Measurements from ENCODE around the gene CEP131.
"Not testable (repeated sequence)": the region's sequence is repeated elsewhere in the genome, so short reads cannot be mapped to it uniquely, and the experiment has no call there.

Gene CEP131

DNA sequence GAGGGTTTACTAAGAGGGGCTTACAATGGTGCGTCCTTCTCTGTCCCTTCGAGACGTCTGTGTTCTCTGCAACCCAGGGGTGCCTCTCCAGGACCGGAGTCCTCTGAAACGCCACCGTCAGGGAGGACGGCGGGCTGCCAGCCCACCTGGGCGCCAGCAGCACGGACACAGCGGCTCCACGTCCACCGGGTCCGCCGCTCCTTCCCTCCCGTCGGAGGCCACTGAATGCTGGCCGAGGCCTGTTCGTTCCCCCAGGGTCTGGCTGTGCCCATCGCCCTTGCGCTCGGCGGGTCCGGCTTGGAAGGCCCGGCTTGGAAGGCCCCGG lies 15.7 kb upstream of the CEP131 start:
- no peak for DNase-seq

DNA sequence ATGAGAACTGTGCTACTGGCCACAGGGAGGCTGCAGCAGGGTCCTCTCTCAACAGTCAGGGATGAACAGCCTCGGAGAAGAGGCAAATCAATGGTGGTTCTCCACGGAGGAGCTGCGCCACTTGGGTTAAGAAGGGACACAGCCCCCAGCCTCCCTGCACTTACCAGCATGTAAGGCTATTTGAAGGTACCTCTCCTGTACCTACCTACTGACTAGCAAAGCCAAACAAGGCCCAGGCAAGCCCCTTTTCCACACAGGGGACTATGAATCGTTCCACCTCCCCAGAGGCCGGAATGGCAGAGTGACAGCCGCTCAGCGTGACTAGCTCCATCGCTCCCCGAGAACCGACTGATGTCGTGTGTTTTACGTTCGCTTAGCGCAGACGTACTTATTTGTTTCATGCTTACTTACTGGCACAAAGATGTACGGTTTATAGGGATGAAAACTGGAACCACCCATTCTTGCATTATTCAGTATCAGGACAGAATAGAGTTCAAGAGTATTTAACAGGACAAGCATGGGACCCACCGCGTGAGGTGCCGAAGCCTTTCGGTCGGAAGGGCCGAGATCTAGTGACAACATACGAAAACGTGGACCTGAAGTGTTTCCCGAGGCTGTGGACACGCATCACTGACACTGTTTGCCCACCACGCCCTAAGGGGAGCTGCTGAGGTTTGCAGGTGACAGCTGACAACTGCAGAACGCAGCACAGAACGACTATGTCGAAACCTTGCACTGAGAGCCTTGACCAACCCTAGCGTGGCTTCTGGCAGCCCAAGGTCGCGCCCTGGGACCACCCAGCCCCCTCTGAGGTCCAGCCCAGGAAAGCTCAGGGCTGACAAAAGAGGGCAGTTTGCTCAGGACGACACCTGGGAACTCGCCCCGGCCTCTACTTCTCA lies 15.1 kb upstream of the CEP131 start:
- no peak for DNase-seq

DNA sequence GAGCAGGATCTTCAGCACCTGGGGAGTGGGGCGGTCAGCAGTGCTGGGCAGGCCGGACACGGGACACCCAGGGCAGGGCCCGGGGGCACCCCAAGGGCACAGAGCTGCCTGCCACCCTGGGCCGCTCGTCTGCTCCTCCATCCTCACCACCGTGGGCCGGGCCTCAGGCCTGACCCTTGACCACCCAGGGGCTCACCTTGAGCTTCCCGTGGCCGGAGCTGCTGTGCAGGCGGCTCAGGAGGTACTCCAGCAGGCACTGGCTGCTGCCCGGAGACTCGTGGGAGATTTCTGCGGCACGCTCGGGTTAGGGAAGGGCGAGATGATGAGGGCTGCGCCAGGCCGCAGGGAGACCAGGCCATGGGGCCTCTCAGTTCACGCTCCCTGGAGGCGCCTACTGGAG lies 14.0 kb upstream of the CEP131 start:
- no peak for DNase-seq

DNA sequence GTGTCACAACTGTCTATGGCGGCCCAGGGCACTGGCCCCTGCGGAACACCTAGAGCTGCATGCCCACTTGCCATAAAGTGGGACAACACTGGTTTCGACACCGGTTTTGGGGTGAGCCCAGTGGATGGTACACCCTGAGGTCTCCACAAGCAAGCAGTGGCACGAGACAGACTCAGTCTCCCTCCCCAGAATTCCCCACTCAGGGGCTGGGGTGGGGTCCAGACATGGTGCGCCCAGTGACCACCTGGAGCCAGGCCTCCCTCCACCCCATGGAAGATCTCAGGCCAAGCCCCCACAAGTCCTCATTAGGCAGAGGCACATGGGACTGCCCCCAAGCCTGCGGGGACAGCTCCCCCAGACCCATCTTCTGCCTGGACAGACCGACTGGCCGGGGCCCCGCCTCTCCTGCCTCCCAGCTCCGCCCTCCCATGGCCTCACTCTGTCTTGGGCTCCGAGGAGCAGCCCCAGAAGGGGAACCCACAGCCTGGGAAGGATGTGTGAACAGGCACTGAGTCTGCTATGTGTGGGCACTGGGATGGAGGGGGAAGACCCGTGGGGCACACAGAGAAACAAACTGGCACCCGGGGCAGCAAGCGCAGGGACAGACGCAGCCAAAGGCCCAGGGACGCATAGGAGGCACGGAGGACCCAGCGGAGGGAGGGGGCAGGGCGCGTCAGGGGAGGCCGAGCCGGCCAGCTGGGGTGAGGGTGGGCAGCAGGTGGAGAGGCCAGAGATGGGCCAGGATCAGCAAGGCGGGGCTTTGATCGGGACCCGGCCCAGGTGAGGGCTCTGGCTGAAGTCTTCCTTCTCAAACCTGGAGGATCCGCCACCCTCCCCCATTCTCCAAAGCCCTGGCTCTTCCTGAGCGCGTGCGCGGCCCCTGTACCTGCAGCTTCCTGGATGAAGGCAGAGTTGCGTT lies 13.3 kb upstream of the CEP131 start:
- DNase-seq, result no peak

DNA sequence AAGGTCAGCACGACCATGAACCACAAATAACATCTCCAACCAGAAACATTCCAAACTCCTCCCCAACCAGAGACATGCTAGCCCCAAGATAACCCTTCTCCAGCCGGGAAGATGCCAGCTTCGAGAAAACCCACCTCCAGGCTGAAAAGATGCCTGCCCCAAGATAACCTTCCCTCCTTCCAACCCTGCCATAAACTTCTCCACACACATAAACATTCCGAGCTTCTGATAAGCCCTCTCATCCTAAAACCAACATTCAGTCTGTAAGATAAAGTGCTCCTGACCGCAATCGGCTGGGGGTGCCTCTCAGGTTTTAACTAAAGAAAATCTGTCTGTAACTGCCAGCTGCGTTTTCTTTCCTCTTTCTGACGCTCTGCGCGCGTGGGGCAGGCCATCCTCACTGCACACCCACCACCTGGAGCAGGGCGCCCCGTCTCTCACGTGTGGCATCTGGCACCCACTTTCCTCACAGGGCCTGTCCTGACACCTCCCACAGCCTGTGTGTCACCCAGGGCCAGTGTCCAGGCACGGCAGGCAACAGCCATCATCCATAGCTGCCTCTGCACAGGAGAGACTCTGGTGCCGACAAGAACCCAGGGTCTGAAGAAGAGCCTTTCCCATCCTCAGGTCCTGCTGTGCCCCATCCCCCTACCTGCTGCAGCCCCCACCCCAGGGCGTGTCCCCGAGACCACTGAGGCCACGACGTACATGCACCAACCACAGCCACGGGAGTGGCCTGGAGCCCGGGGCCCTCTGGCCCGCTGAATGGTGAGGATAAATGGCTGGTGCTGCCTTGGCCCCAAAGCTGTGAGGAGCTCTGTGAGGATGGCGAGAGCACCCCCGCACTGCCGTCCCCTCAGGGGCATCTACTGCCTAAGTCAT lies 12.4 kb upstream of the CEP131 start:
- DNase-seq, result no peak

DNA sequence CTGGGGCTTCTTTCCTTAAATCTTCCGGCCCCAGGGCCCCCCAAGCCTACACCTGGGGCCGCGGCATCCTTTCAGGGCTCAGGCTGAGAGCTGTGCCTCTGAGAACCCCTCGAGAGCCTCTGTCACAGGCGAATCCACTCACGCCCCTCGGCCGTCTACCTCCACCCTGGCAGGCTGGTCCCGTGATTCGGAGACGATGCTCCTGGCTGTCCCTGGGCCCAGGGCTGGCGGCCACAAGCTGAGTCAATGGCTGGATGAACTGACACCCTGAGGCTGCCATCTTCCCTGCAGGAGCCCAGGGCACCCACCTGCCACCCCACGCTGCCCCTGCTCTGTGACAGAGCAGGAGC lies 11.7 kb upstream of the CEP131 start:
- DNase-seq, result no peak

DNA sequence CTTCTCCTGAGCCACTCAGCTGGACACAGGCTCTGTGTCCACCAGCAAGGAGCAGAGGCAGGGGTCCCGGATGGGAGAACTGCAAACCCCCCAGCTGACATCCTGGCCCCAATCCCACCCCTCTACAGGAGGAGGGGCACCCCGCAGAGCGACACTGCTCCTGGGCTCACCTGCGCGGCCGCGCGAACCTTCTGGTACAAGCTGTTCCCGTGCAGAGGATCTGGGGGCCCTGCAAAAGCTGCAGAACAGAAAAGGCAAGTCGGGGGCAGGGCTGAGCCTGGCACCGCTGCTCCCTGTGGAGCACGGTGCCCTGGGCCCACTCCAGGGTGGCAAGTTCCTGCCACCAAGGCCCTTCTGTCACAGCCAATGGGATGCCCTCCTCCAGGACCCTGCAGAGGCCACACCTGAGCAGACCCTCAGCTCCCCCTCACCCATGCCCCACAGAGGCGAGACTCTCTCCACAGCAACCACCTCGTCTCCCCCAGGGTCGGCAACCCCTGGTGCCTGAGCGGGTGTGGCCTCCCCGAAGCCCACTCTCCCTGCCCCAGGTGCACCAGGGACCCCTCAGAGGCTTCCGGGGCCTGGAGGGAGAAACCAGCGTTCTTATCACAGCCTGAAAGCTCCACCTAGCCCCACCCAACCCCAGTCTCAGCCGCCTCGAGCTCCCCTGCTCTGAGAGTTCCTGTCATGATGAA lies 11.2 kb upstream of the CEP131 start:
- no peak for DNase-seq

DNA sequence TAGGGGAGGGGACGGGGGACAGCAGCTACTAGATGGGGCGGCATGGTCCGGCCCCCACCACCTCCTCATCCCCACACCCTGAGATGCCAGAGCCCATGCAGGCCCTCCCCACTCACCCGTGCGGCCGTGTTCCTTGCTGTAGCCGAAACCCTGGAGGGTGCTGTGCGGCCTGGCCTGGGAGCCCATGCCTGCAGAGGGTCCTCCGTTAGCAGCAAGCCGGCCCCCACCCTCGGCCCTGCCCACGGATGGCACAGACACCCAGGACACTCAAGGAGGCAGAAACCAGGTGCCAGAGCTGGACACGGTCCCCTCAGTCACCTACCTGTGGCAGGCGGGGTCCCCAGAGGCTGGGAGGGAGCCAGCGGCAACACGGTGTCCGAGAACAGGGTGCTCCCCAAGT lies 10.6 kb upstream of the CEP131 start:
- DNase-seq, result no peak

DNA sequence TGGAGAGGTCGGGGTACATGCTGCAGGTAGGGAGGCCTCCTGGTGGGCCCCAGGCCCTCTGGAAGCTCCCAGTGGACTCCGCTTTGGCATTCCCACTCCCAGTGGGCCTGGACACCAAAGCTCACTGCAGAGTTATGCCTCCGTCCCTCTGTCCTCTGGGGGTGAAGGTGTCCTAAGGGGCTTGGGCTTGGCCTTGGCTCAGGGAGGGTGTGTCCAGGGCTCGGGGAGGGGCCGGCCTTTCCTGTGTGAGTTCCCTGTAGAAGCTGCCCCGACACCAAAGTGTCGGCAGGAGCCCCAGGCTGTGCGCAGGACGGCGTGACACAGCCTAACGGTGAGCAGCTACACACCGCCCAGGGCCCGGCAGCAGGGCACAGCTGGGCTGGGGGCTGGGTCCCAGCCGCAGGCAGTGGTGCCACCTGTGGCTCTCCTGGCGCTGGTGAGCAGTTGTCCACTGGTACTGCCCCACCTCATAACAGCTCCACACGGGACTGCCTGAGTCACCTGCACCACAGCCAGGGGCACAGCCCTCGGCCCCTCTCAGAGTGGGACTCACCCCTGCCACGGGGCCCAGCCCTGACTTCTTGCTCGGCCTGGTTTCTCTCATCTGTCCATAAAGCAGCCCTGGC lies 10.0 kb upstream of the CEP131 start:
- DNase-seq, result no peak

DNA sequence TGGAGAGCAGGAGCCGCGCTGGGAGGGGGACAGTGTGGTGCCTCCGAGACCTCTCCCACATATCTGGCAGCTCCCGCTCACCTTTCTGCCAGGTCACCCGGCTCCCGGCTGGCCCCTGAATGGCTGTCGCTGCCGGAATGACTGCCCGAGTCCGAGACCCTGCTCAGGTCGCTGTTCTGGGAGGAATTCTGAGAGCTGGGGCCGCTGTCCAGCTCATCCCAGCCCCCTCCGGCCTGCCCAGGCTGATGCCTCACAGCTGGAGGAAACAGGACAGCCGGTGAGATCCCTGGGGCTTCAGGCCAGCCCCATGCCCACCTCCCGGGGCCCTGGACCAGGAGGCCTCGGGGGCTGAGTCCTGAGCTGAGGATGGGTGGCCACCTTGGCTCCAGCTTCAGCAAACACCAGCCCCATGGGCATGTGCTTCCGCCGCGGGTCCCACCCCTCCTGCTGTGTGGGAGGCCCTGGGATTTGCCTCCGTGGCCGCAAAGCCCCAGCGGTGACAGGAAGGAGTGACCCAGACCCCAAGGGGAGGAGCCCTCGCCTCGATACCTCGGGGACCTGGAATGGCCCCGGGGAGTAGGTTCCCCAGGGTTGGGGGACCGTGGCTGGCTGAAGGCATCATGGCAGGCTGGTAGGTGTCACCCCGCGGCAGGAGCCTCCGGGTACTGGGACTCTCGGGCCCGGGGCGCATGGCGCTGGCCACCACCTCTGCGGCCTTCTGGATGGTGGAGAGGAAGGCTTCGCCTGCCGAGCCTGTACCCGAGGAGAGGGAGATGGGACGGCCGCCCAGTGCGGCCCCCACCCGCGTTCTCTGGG lies 9.2 kb upstream of the CEP131 start:
- no peak for DNase-seq

DNA sequence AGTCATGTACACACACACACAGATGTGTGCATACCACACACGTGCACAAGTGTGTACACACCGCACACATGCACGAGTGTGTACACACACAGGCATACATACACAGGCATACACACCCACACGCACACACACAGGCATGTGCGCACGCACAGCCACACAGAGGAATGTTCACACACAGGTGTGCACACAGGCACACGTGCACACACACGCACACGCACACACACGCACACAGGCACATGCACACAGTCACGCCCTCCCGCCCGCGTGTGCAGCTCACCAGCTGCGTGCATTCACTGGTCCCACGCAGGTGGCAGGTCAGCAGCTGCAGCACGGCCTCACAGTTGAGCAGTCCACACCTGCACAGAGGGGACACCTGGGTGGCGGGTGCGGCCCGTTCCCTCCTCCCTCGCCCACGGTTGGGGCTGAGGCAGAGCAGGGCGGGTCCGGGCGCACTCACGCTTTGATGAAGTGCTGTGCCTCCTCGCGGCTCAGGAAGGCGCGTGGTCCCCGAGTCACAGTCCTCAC lies 8.4 kb upstream of the CEP131 start:
- DNase-seq, result no peak

DNA sequence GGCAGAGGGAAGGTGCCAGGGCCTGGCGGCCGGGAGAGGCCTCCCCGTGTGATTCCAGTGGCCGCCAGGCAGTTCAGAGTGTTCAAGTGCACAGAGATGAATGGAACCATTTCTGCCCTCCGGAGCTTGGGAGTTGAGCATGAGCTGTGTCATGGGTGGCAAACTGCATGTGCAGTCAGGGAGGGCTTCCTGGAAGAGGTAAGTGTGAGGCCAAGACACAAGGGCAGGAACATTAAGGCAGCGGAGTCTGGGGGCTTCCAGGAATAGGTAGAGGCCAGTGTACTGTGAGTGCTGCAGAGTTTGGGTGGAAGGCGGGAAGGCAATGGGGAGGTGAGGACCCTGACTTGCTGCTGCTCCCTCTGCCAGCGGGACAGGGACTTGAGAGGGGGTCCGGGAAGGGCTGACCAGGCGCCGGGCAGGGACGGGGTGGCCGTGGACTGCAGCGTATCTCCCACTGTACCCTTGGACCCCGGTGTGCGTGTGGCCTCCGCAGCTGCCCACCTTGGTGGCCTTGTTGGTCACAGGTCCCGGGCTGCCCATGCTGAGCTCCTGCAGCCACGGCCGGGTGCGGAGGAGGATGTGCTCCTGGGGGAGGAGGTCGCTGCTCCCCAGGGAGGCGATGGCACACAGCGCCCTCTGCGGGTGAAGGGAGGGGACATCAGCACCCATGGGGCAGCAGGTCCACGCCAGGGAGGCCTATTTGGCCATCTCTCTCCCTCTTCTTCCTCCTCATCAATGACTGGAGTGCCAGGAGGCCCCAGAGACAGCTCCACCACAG lies 7.5 kb upstream of the CEP131 start:
- no peak for DNase-seq

DNA sequence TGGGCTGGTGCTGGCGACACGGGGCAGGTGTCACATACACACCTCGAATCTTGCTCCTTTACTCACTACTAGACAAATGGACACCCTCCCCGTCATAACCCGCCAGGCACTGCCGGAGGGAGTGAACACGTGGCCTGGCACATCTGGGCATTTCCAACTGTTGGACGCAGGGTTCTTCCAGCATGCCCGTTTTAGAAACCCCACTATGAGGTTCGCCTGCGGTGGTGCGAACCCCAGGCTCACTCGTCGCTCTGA lies 6.8 kb upstream of the CEP131 start:
- no peak for DNase-seq

DNA sequence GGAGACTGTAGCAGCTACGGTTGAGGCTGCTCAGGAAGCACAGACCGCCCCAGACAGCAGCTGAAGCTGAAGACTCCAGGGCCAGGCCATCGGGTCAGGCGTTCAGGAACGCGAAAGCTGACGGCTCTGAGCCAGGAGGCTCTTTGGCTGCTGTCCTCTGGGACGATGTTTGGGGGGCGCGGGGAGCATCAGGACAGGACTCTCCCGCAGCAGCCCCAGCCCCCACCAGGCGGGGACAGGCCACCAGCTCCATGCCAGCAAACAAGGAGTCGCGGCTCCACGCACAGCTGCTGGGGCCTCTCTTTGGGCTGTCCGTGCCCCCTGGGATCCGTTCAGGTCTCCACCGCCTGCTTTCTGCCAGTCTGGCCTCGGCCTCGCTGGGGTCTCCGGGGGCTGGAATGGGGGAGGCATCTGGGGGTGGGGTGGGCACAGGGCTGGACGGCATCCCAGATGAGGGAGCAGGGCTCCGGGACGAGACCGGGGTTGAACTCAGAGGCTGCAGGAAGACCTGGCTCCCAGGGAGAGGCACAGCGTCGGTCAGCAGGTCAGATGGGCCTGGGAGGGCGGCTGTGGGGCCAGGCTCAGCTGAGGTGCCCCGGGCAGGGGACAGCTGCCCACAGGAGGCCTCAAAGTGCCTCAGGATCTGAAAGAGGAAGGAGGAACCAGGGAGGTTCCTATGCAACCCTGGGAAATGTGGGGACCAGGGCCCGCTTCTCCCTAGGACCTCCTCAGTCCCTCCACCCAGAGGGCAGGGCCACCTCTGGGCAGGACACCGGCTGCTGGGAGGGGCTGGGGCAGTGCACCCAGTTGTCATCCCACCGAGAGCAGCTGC lies 6.3 kb upstream of the CEP131 start:
- no peak for DNase-seq

DNA sequence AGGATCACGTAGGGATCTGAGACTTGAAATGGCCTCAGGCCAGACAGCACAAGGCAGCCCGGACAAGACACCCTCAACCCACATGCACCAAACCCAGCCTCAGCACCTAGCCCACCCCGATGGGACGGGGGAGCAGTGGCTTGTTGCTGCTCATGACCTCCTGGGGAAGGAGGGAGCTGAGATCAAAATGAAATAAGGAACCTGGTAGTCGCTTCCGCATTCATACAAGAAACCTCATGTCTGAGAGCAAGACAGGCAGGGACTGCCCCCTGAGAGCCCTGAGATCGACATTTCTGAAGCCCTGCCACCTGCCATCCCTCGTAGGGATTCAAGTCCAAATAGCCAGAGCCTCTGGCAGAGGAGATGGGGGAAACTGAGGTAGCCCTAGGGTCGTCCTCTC lies 5.7 kb upstream of the CEP131 start:
- DNase-seq, result no peak

DNA sequence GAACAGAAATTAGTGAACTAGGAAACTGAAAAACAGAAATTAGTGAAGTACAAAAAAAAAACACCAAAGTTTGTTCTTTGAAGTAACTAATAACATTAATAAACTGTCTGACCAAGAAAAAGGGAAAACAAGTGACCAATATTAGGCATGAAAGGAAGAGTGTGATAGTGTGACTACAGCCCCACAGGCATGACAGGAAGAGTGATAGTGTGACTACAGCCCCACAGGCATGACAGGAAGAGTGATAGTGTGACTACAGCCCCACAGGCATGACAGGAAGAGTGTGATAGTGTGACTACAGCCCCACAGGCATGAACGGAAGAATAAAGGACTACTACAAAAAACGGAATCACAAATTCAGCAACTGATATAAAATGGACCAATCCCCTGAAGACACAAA lies 4.9 kb upstream of the CEP131 start:
- not testable (repeated sequence) for DNase-seq

DNA sequence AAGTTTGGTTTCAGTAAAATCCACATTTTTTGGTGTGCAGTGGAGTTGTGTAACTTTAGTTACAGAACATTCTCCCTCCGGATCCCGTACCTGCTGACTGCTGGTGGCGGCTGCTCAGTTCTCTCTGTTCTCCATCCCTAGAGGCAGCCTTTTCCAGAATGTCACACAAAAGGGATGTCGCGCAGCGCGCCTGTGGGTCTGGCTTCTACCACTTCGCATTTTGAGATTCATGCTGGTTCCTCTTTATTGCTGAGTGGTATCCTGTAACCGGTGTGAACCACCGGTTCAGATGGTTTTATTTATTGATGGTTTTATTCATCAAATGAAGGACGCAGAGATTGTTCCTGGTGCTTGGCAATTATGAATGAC lies 981 bp upstream of the CEP131 start:
- no peak for DNase-seq

DNA sequence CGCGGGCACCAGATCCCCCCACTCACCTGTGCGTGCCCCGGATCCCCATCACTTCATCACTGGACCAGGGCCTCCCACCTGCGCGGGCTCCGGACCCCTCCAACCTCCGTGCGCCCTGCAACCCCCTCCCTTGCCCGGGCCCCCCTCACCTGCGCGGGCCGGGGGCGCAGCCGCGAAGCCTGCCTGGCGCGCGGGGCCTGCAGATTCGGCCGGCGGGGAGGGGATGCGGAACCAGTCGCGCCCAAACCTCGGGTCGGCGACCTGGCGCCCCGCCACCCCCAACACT lies 202 bp downstream of the CEP131 start:
- DNase-seq, result no peak

DNA sequence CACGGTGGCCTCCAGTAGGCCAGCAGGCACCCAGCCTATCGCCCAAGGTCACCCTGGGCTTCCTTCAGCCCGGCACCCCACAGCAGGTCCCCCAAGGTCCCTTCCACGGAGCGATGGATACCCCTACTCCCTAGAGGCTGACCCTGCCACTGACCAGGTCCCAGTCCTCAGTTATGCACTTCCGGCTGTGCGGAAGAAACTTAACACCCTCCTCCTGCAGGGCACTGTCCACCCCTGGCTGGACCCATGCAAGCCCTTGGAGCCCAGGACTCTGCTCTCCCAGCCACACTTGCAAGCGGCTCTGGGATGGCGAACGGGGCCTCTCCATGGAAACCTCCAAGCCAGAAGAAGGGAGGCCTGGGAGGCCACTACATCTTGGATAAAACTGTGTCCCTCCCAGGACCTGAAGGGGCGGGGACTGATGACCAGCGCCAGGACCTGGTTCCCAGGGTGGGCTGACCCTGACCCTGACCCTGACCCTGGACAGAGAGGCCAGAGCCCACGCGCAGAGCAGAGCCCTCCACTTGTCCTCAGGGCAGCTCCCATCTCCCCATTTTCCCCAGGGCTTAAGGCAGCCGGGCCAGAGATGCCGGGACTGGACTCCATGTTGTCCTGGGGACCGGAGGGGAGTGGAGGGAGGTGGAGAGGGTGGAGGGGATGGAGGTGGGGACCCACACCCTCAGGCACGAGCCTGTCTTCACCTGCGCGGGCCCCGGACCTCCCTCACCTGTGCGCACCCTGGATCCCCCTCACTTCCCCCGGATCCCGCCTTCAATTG lies 734 bp downstream of the CEP131 start:
- no peak for DNase-seq

All from HCEC 1CT (cell line).